Neural cell (in vitro differentiated cells): ENCODE data around the gene AGTPBP1. TPM values are rescaled to one million over a fixed set of nuclear protein-coding genes. Genes with fewer than 3 reads are reported as not detected.

Experiments
- H2AFZ ChIP-seq: fragments of 200-600, 300-800 bp; sonication (generic), shearing (Covaris generic); 2 replicates; pipeline ENCODE4 v1.6.0; 2014; ENCODE audit warnings: low read depth, mild to moderate bottlenecking, antibody characterized with exemption, low read length, moderate library complexity
- H3F3A ChIP-seq: fragments of 200-600 bp; shearing (Covaris generic); 2 replicates; pipeline ENCODE4 v1.6.1; 2016; ENCODE audit warnings: mild to moderate bottlenecking, moderate library complexity, mixed read lengths, antibody characterized with exemption, low read length; ENCODE audit not compliant: insufficient read depth, poor library complexity, severe bottlenecking
- H3K27ac ChIP-seq: fragments of 200-600, 300-800 bp; sonication (generic), shearing (Covaris generic); 2 replicates; pipeline ENCODE4 v1.5.1; 2014; ENCODE audit warnings: mild to moderate bottlenecking, low read length, moderate library complexity
- H3K27me3 ChIP-seq: fragments of 300-800, 200-600 bp; sonication (generic), shearing (Covaris generic); 2 replicates; pipeline ENCODE4 v1.6.0; 2014; ENCODE audit warnings: mild to moderate bottlenecking, low read depth, low read length, moderate library complexity; ENCODE audit not compliant: insufficient read depth
- H3K36me3 ChIP-seq: fragments of 300-800, 200-600 bp; sonication (generic), shearing (Covaris generic); 2 replicates; pipeline ENCODE4 v1.5.1; 2014; ENCODE audit warnings: mild to moderate bottlenecking, antibody characterized with exemption, low read length, moderate library complexity; ENCODE audit not compliant: insufficient read depth
- H3K4me2 ChIP-seq: fragments of 300-800, 200-600 bp; sonication (generic), shearing (Covaris generic); 2 replicates; pipeline ENCODE4 v1.6.0; 2014; ENCODE audit warnings: mild to moderate bottlenecking, low read length
- H3K4me3 ChIP-seq: fragments of 300-800, 200-600 bp; sonication (generic), shearing (Covaris generic); 2 replicates; pipeline ENCODE4 v1.5.1; 2014; ENCODE audit warnings: mild to moderate bottlenecking, low read length, moderate library complexity
- H3K79me2 ChIP-seq: fragments of 200-600 bp; shearing (Covaris generic); replicated peaks from 2 replicates; pipeline ENCODE4 v1.6.0; 2014; ENCODE audit warnings: mild to moderate bottlenecking, low read length, moderate library complexity; ENCODE audit not compliant: insufficient read depth
- H3K9ac ChIP-seq: fragments of 300-800, 200-600 bp; sonication (generic), shearing (Covaris generic); 2 replicates; pipeline ENCODE4 v1.6.1; 2016; ENCODE audit warnings: mild to moderate bottlenecking, low read length, mixed read lengths
- H3K9me2 ChIP-seq: fragments of 200-600 bp; shearing (Covaris generic); 2 replicates; pipeline ENCODE4 v1.6.1; 2016; ENCODE audit warnings: mild to moderate bottlenecking, low read length, mixed read lengths; ENCODE audit not compliant: insufficient read depth
- H3K9me3 ChIP-seq: fragments of 200-600, 300-800 bp; sonication (generic), shearing (Covaris generic); 2 replicates; pipeline ENCODE4 v1.6.1; 2016; ENCODE audit warnings: mild to moderate bottlenecking, mixed run types, low read length, moderate library complexity, mixed read lengths
- H4K20me1 ChIP-seq: fragments of 200-600 bp; shearing (Covaris generic); 2 replicates; pipeline ENCODE4 v1.6.1; 2016; ENCODE audit warnings: mild to moderate bottlenecking, mixed run types; ENCODE audit not compliant: insufficient read depth
- EP300 ChIP-seq: fragments of 450-650 bp; conservative IDR thresholded peaks from 2 replicates; pipeline ENCODE4 v1.6.1; 2014; ENCODE audit warnings: antibody characterized with exemption, mild to moderate bottlenecking, moderate library complexity; ENCODE audit not compliant: poor library complexity, severe bottlenecking
- EZH2 ChIP-seq: fragments of 200-600, 300-800 bp; shearing (Covaris generic), sonication (generic); IDR thresholded peaks from 2 replicates; pipeline ENCODE4 v1.6.1; 2014; ENCODE audit warnings: antibody characterized with exemption, low read length, borderline replicate concordance, mild to moderate bottlenecking; ENCODE audit not compliant: insufficient read depth, poor library complexity, severe bottlenecking
- MXI1 ChIP-seq: fragments of 450-650 bp; conservative IDR thresholded peaks from 2 replicates; pipeline ENCODE4 v1.6.1; 2014; ENCODE audit warnings: antibody characterized with exemption, mild to moderate bottlenecking; ENCODE audit not compliant: poor library complexity, severe bottlenecking
- POLR2AphosphoS5 ChIP-seq: IDR thresholded peaks from 2 replicates; pipeline ENCODE4 v1.6.1; 2012
- RAD21 ChIP-seq: fragments of 450-650 bp; conservative IDR thresholded peaks from 2 replicates; pipeline ENCODE4 v1.6.1; 2014; ENCODE audit warnings: antibody characterized with exemption, mild to moderate bottlenecking, moderate library complexity
- REST ChIP-seq: IDR thresholded peaks from 2 replicates; pipeline ENCODE4 v1.6.1; 2012; ENCODE audit warnings: borderline replicate concordance
- SMC3 ChIP-seq: fragments of 450-650 bp; conservative IDR thresholded peaks from 2 replicates; pipeline ENCODE4 v1.6.1; 2014; ENCODE audit warnings: antibody characterized with exemption, mild to moderate bottlenecking, moderate library complexity; ENCODE audit not compliant: poor library complexity
- TAF1 ChIP-seq: IDR thresholded peaks from 2 replicates; pipeline ENCODE4 v1.6.1; 2012; ENCODE audit warnings: low read depth
- polyA plus RNA-seq: library from polyadenylated mRNA; depleted of rRNA; stranded (reverse); fragments of >200 nt; gene quantifications from 2 replicates; pipeline ENCODE4 v1.2.3, GENCODE V29; 2014
- TF ChIP-seq, protein P1 (sequence below): fragments of 450-650 bp; IDR thresholded peaks from 2 replicates; pipeline ENCODE4 v1.5.1; 2014; ENCODE audit warnings: antibody characterized with exemption, mild to moderate bottlenecking, moderate library complexity; ENCODE audit not compliant: poor library complexity, severe bottlenecking

The AGTPBP1 gene
- polyA plus RNA-seq, 1 donor from 2014 or later = 90.7 TPM

DNA sequence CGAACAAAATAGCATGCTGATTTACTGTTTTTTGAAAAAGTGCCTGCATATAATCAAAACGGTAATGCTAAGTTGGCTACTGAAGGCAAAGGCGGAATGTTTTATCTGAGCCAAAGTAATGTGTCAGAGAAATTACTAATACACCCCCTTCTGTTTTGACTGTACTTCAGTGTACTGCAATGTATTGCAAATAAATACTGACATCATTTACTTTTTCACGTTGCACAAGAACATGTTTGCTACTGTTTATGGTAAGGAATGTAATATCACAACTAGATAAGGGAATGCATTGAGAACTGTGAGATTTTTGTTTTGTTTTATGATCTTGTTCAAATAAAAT lies 813 bp upstream of the AGTPBP1 start:
- peak overlapping the region; percentile 70 for H3K9ac ChIP-seq
- H2AFZ ChIP-seq = peak overlapping the region; percentile 77
- TF ChIP-seq, protein P1, sequence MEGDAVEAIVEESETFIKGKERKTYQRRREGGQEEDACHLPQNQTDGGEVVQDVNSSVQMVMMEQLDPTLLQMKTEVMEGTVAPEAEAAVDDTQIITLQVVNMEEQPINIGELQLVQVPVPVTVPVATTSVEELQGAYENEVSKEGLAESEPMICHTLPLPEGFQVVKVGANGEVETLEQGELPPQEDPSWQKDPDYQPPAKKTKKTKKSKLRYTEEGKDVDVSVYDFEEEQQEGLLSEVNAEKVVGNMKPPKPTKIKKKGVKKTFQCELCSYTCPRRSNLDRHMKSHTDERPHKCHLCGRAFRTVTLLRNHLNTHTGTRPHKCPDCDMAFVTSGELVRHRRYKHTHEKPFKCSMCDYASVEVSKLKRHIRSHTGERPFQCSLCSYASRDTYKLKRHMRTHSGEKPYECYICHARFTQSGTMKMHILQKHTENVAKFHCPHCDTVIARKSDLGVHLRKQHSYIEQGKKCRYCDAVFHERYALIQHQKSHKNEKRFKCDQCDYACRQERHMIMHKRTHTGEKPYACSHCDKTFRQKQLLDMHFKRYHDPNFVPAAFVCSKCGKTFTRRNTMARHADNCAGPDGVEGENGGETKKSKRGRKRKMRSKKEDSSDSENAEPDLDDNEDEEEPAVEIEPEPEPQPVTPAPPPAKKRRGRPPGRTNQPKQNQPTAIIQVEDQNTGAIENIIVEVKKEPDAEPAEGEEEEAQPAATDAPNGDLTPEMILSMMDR = no peak
- TF ChIP-seq POLR2AphosphoS5 (no peak), EP300 (no peak), REST (no peak), MXI1 (no peak), TAF1 (no peak)

GRCh38 chr9:85741095-85741874 lies 469 bp downstream of the AGTPBP1 start:
- no peaks in the 10 kb centered on the region for H3F3A ChIP-seq
- H4K20me1 ChIP-seq = no peaks in the 10 kb centered on the region
- peak overlapping the region; percentile 88 for H3K9ac ChIP-seq
- H3K79me2 ChIP-seq = peaks cover 39% of the 10 kb centered on the region
- H3K27me3 ChIP-seq = no peaks in the 10 kb centered on the region
- H3K4me3 ChIP-seq = peak overlapping the region; percentile 89
- no peaks in the 10 kb centered on the region for H3K9me2 ChIP-seq
- H3K9me3 ChIP-seq = no peaks in the 10 kb centered on the region
- H3K36me3 ChIP-seq = no peaks in the 10 kb centered on the region
- peak overlapping the region; percentile 36 for H2AFZ ChIP-seq
- peak overlapping the region; percentile 84 for H3K27ac ChIP-seq
- TF ChIP-seq TAF1 (peak; percentile 36), EZH2 (no peak), SMC3 (no peak), EP300 (no peak), RAD21 (peak; percentile 28), REST (peak; percentile 29), MXI1 (peak; percentile 87), POLR2AphosphoS5 (no peak)
- TF ChIP-seq, protein P1 = peak; percentile 74
- peak overlapping the region; percentile 90 for H3K4me2 ChIP-seq

More for the DNA sequence above, 813 bp upstream of the AGTPBP1 start:
- Histone ChIP-seq H3K36me3 (no peaks in the 10 kb centered on the region), H3F3A (no peaks in the 10 kb centered on the region), H3K27me3 (no peaks in the 10 kb centered on the region), H3K9me3 (no peaks in the 10 kb centered on the region), H3K27ac (peak overlapping the region; percentile 81), H3K79me2 (peaks cover 29% of the 10 kb centered on the region), H3K4me2 (peak overlapping the region; percentile 41), H4K20me1 (no peaks in the 10 kb centered on the region), H3K4me3 (peak overlapping the region; percentile 89), H3K9me2 (no peaks in the 10 kb centered on the region)
